ENCODE data around the gene MAPK8.

DNA sequence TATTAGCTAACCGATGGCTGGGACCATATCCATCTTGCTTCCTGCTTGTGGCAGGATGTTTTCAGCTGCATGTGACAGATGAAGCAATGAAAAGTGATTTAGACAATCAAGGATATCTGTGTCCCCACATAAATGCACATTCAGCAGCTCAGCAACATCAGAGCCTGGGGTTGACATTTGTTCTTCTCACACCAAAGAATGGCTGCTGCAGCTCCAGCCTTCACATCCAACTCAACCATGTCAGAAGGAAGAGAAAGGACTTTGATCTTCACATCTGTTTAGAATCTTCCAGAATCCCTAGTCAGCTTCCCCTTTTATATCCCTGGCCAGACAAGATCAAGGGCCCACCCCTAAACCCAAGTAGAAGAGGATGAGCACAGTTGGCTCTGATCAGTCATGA, 20.1 kb upstream of the MAPK8 start:
- TF ChIP-seq, protein P1, sequence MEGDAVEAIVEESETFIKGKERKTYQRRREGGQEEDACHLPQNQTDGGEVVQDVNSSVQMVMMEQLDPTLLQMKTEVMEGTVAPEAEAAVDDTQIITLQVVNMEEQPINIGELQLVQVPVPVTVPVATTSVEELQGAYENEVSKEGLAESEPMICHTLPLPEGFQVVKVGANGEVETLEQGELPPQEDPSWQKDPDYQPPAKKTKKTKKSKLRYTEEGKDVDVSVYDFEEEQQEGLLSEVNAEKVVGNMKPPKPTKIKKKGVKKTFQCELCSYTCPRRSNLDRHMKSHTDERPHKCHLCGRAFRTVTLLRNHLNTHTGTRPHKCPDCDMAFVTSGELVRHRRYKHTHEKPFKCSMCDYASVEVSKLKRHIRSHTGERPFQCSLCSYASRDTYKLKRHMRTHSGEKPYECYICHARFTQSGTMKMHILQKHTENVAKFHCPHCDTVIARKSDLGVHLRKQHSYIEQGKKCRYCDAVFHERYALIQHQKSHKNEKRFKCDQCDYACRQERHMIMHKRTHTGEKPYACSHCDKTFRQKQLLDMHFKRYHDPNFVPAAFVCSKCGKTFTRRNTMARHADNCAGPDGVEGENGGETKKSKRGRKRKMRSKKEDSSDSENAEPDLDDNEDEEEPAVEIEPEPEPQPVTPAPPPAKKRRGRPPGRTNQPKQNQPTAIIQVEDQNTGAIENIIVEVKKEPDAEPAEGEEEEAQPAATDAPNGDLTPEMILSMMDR (IDR thresholded peaks at IDR 0.05 in 8 of 11, conservative IDR thresholded peaks at IDR 0.05 in 3 of 11), result no peak
- no peak for TF ChIP-seq POLR2A (IDR thresholded peaks at IDR 0.05)
